HG03060 (cell line): ENCODE results near the gene APP.
"Not testable (repeated sequence)": the region's sequence is repeated elsewhere in the genome, so short reads cannot be mapped to it uniquely, and the experiment has no call there.

Experiments used
- ATAC-seq: cut with Tn5 transposase; IDR thresholded peaks from one replicate; pipeline ENCODE4 v1.9.1; 2021; ENCODE audit warnings: low read depth, moderate number of reproducible peaks; ENCODE audit not compliant: unreplicated experiment

Gene APP

GRCh38 chr21:25925064-25925800 lies 245.3 kb downstream of the APP start:
- ATAC-seq, result no peak

GRCh38 chr21:25918152-25918551 lies 252.4 kb downstream of the APP start:
- ATAC-seq, result not testable (repeated sequence)

GRCh38 chr21:25916226-25916625 lies 254.3 kb downstream of the APP start:
- no peak for ATAC-seq

- no peak for ATAC-seq
Measured at GRCh38 chr21:25913479-25913878, 257.1 kb downstream of the APP start.

- no peak for ATAC-seq
Measured at GRCh38 chr21:25912402-25912746, 258.2 kb downstream of the APP start.

GRCh38 chr21:25911730-25912401 lies 258.7 kb downstream of the APP start:
- no peak for ATAC-seq

- ATAC-seq, result no peak
Measured at GRCh38 chr21:25910809-25911208, 259.8 kb downstream of the APP start.

GRCh38 chr21:25909341-25909740 lies 261.2 kb downstream of the APP start:
- no peak for ATAC-seq

GRCh38 chr21:25908495-25908894 lies 262.1 kb downstream of the APP start:
- no peak for ATAC-seq

- ATAC-seq, result no peak
Measured at GRCh38 chr21:25907573-25908275, 262.8 kb downstream of the APP start.

GRCh38 chr21:25906587-25906986 lies 264.0 kb downstream of the APP start:
- no peak for ATAC-seq

GRCh38 chr21:25905126-25905525 lies 265.4 kb downstream of the APP start:
- ATAC-seq, result no peak

GRCh38 chr21:25904044-25904695 lies 266.4 kb downstream of the APP start:
- ATAC-seq, result no peak

GRCh38 chr21:25903607-25904006 lies 267.0 kb downstream of the APP start:
- peak; percentile 85 for ATAC-seq

GRCh38 chr21:25901330-25901979 lies 269.1 kb downstream of the APP start:
- no peak for ATAC-seq

- ATAC-seq, result no peak
Measured at GRCh38 chr21:25898671-25899070, 271.9 kb downstream of the APP start.

- ATAC-seq, result no peak
Measured at GRCh38 chr21:25897383-25897782, 273.2 kb downstream of the APP start.

GRCh38 chr21:25896501-25897056 lies 274.0 kb downstream of the APP start:
- no peak for ATAC-seq

GRCh38 chr21:25895565-25896205 lies 274.9 kb downstream of the APP start:
- no peak for ATAC-seq

- ATAC-seq, result no peak
Measured at GRCh38 chr21:25893191-25893590, 277.4 kb downstream of the APP start.
